WTC11 (cell line): ENCODE results near the gene PXN.

Experiments
- CREB1 ChIP-seq: sonication (generic); formaldehyde crosslinking; IDR thresholded peaks from 2 replicates; pipeline ENCODE4 v1.8.0; 2023; ENCODE audit warnings: mild to moderate bottlenecking, missing genetic modification reagents
- CTCF ChIP-seq: fragments of 200-600 bp; IDR thresholded peaks from 2 replicates; pipeline ENCODE4 v1.8.0; 2022; ENCODE audit warnings: antibody characterized with exemption
- PREB ChIP-seq: sonication (generic); formaldehyde crosslinking; IDR thresholded peaks from 2 replicates; pipeline ENCODE4 v1.8.1; 2022; ENCODE audit warnings: mild to moderate bottlenecking, missing genetic modification reagents, moderate library complexity, borderline replicate concordance
- TEAD4 ChIP-seq: sonication (generic); formaldehyde crosslinking; IDR thresholded peaks from 2 replicates; pipeline ENCODE4 v1.8.0; 2022; ENCODE audit warnings: mild to moderate bottlenecking, missing genetic modification reagents
- TF ChIP-seq, protein P1 (sequence below): sonication (generic); formaldehyde crosslinking; IDR thresholded peaks from 2 replicates; pipeline ENCODE4 v1.8.0; 2023; ENCODE audit warnings: mild to moderate bottlenecking, missing genetic modification reagents

GRCh38 chr12:120190985-120191480, 74.5 kb downstream of the PXN start:
- no peak for TF ChIP-seq CTCF
- TF ChIP-seq TEAD4 (CRISPR knock-in tag), result no peak
- TF ChIP-seq, protein P1, sequence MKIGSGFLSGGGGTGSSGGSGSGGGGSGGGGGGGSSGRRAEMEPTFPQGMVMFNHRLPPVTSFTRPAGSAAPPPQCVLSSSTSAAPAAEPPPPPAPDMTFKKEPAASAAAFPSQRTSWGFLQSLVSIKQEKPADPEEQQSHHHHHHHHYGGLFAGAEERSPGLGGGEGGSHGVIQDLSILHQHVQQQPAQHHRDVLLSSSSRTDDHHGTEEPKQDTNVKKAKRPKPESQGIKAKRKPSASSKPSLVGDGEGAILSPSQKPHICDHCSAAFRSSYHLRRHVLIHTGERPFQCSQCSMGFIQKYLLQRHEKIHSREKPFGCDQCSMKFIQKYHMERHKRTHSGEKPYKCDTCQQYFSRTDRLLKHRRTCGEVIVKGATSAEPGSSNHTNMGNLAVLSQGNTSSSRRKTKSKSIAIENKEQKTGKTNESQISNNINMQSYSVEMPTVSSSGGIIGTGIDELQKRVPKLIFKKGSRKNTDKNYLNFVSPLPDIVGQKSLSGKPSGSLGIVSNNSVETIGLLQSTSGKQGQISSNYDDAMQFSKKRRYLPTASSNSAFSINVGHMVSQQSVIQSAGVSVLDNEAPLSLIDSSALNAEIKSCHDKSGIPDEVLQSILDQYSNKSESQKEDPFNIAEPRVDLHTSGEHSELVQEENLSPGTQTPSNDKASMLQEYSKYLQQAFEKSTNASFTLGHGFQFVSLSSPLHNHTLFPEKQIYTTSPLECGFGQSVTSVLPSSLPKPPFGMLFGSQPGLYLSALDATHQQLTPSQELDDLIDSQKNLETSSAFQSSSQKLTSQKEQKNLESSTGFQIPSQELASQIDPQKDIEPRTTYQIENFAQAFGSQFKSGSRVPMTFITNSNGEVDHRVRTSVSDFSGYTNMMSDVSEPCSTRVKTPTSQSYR (CRISPR knock-in tag), result no peak
- TF ChIP-seq CREB1 (CRISPR knock-in tag), result no peak
- no peak for TF ChIP-seq PREB (CRISPR knock-in tag)
